Activated CD8-positive, alpha-beta memory T cell treated with anti-CD3 and anti-CD28 coated beads, Interleukin-2, amount 50 U/mL, for 4 hours (primary cell): Measurements from ENCODE around the gene CRTC2.
"Not testable (repeated sequence)": the region's sequence is repeated elsewhere in the genome, so short reads cannot be mapped to it uniquely, and the experiment has no call there.

ENCODE experiments used
- DNase-seq: peaks from one replicate; pipeline ENCODE4 v3.0.0-alpha.2; 2020

The CRTC2 gene

GRCh38 chr1:153928245-153928644 is 30.2 kb downstream of the CRTC2 start:
- DNase-seq: no peak

- DNase-seq: no peak
Measured at GRCh38 chr1:153926405-153926804, 32.0 kb downstream of the CRTC2 start.

DNA sequence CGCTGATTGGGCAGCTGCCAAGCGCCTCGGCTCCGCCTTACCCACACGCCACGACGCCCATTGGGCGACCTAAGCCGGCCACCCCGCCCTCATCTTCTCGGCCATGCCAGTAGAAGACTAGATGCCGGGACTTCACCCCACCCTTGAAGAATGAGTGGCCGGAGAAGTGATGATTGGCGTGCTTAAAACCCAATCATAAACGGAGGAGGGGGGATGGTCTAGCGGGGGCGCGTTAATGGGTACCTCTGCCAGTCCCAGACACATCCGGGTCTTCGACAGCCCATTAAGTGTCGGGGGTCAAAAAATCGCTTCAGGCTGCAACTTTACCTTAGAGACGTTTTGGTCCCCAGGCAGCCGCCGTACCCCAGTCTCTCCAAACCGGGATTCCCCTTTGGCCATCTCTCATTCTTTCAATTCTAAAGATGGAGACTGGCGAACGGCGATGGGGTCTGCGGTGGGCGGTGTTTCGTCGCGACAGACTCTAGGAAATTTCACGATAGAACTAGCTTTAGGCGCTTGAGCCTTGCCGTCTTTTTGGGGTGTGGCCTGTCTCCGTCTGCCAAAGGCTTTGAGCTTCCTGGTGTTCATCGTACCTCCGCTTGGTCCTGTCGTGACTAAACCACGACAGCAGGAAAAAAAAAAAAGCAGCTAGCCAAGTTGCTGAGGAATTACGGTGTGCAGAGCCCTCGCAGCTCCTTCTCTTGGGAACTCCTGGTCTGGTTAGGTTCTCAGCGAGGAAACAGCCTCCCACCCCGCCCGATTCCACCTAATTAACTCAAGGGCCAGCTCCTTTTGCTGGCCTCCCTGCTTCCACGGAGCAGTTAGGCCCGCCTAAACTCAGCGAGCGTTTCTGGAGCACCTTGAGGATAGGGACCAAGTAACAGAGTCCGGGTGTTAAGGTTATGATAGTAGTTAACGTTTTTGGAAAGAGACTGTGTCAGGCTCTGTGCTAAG is 35.2 kb downstream of the CRTC2 start, which contains the start of gene GATAD2B:
Gene GATAD2B (minus strand): TSS at position 1 of the 954 bp plus-strand sequence. CDS start 94,625 bp downstream, outside the sequence.
- peak; percentile 96 for DNase-seq

DNA sequence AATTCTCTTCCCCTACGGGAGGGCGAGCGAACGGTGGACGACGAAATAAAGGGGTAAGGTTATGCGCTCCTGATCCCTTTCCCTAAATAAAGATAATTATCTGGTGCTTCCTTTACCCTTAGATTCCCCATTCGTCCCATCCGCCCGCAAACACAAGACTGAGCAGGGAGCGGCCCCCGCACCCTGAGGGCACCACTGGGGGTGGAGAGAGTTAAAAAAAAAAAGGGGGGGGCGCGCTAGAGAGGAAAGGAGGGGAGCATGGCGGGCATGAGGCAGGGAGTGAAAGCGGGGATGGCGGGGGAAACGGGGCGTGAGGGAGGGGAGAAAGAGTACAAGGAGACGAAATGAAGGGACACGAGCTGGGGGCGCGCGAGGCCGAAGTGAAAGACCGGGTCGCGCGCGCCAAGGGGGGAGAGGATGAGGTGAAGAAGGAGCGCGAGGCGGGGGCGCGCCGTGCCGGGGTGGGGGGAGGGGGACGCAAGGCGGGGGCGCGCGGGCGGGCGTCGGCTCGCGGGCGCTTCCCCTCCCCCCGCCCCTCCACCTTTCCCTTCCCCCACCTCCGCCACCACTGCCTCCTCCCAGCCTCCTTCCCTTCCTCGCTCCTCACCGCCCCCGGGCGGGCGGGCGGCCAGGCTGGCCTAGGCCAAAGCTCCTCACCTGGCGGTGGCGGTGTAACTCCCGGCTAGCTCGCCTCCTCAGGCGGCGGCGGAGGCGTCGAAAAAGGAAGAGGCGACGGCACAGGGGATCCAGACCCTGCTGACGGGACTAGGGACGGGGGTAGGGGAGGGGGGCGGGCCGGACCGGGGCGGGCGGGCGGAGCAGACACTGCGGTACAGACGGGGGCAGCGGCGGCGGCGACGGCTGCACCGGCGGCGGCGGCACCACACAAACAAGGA is 36.1 kb downstream of the CRTC2 start:
- DNase-seq: no peak

DNA sequence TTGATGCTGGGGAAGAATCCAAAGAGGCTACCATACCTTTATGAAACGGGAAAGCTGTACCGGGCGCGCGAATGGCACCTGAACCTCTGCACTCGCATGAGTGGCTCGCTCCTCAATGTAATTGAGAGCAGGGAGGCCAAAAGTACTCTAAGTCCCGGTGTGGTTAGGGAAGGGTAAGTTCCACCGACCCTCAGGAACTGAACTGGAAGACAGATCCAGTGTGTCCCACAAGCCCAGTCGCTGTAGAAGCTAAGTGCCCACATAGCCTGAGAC is 36.7 kb downstream of the CRTC2 start:
- DNase-seq: no peak

- no peak for DNase-seq
Measured at GRCh38 chr1:153921080-153921802, 37.2 kb downstream of the CRTC2 start.

GRCh38 chr1:153919876-153920852 is 38.2 kb downstream of the CRTC2 start:
- DNase-seq: no peak

DNA sequence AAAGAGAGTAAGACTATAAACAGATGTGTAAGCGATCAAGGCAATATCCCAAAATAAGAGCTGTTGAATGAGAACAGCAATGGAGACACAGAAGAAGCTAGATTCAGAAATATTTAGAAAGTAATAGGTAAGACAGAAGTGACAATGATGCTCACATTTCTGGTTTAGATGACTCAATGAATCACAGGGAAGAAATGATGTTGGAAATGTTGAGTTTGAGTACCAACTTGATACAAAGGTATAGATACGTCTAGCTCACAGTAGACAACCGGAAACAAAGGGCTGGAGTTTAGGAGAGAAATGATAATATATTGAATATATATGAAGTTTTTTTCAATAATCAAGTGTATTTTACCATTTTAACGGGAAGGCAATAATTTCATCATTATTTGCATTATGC is 42.1 kb downstream of the CRTC2 start:
- no peak for DNase-seq

GRCh38 chr1:153912349-153912748 is 46.1 kb downstream of the CRTC2 start:
- DNase-seq: no peak

DNA sequence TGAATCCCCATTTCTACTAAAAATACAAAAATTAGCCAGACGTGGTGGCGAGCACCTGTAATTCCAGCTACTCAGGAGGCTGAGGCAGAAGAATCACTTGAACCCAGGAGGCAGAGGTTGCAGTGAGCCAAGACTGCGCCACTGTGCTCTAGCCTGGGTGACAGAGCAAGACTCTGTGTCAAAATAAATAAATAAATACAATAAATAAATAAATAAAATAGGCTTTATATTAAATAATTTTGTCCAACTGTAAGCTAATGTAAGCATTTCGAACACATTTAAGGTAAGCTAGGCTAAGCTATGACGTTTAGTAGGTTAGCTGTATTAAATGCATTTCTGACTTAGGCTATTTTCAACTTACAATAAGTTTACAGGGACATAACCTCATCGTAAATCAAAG is 47.9 kb downstream of the CRTC2 start:
- DNase-seq: not testable (repeated sequence)

DNA sequence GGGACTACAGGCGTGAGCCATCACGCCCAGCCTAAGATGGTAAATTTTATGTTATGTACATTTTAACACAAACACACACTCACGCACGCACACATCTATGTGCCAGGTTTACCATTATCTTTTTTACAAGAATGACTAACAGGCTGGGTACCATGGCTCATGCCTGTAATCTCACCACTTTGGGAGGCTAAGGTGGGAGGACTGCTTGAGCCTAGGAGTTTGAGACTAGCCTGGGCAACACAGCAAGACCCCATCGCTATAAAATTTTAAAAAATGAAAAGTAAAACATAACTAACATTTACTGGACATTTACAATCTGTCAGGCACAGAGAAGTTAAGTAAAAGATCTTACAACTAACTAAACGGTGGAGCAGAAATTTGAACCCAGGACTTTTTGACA is 50.3 kb downstream of the CRTC2 start:
- DNase-seq: no peak

- DNase-seq: no peak
Measured at GRCh38 chr1:153907134-153907533, 51.3 kb downstream of the CRTC2 start.

- no peak for DNase-seq
Measured at GRCh38 chr1:153906396-153906795, 52.0 kb downstream of the CRTC2 start.

DNA sequence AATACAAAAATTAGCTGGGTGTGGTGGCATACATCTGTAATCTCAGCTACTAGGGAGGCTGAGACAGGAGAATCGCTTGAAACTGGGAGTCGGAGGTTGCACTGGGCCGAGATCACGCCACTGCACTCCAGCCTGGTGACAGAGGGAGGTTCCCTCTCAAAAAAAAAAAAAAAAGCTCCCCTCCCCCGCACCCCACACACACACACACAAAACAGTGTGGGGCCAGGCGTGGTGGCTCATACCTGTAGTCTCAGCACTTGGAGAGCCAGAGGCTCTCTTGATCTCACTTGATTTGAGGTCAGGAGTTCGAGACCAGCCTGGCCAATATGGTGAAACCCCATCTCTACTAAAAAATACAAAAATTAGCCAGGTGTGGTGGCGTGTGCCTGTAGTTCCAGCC is 52.5 kb downstream of the CRTC2 start:
- DNase-seq: not testable (repeated sequence)

DNA sequence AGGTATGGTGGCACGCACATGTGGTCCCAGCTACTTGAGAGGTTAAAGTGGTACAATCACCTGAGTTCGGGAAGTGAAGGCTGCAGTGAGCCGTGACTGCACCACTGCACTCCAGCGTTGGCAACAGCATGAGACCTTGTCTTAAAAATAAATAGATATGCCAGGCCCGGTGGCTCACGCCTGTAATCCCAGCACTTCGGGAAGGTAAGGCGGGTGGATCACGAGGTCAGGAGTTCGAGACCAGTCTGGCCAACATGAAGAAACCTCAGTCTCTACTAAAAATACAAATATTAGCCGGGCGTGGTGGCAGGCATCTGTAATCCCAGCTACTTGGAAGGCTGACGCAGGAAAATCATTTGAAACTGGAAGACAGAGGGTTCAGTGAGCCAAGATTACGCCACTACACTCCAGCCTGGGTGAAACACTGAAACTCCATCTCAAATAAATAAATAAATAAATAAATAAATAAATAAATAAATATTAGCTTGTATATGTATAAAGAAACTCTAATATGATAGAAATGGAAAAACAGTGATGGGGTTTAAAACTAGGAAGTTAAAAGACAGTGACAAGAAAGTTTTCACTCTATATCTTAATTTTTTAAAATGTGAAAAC is 54.5 kb downstream of the CRTC2 start:
- DNase-seq: no peak

DNA sequence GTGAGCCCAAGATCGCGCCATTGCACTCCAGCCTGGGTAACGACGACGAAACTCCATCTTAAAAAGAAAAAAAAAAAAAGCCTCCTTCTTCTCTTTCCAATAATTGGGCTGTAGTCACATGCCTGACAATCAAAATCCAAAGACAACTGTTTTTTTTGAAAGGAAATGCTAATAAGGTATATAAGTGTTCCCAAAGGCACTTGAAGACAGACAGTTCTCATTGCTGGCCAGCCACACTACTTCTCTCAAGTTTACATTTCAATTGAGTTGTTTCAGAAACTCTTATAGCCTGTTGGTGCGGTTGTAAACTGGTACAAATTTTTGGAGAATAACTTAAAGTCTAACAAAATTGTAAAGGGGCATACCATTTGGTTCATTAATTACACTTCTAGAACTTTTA is 58.9 kb downstream of the CRTC2 start:
- DNase-seq: no peak
